GM12878 (cell line): ENCODE data around the gene SORCS2. TPM values are rescaled to one million over a fixed set of nuclear protein-coding genes. Genes with fewer than 3 reads are reported as not detected.

Source experiments
- ATAC-seq: fragments of 200-7000 bp; cut with Tn5 transposase; 3 replicates; pipeline ENCODE4 v1.9.1; 2020; ENCODE audit warnings: mild to moderate bottlenecking, moderate library complexity
- BruUV-seq: library from RNA; stranded (reverse); fragments of 400-500 nt; replicated peaks from 2 replicates; lab custom pipeline; 2021; lab: Mats Ljungman, UMichigan
- CTCF ChIA-PET: fragments of 300-600 bp; sonication (Branson Sonifier 250); formaldehyde crosslinking; extraction: SDS; loops from one replicate; lab custom pipeline; 2021; ENCODE audit warnings: inconsistent platforms; lab: Yijun Ruan, JAX
- POLR2A ChIA-PET: fragments of 350-600 bp; formaldehyde crosslinking; extraction: SDS; loops from one replicate; lab custom pipeline; 2021; ENCODE audit warnings: inconsistent platforms; lab: Charles Lee
- RAD21 ChIA-PET: fragments of 300-600 bp; sonication (Branson Sonifier 250); formaldehyde crosslinking; loops from one replicate; lab custom pipeline; 2023; ENCODE audit warnings: antibody characterized with exemption; ENCODE audit not compliant: unreplicated experiment; lab: Charles Lee
- SMC1A ChIA-PET: fragments of 300-600 bp; sonication (Branson Sonifier 250); formaldehyde crosslinking; loops from one replicate; lab custom pipeline; 2023; ENCODE audit not compliant: unreplicated experiment, uncharacterized antibody; lab: Charles Lee
- DNase-seq: peaks from one replicate; pipeline ENCODE4 v3.0.0-alpha.2; 2011; ENCODE audit warnings: low read depth, low spot score
- FAIRE-seq: peaks from 3 replicates; lab custom pipeline; 2011; peaks lifted over from hg19 to GRCh38; lab: Jason Lieb, UNC
- H2AFZ ChIP-seq: 2 replicates; pipeline ENCODE4 v1.6.0; 2011; ENCODE audit warnings: low read depth, low read length, control low read depth; ENCODE audit not compliant: control insufficient read depth
- H3K27ac ChIP-seq: 2 replicates; pipeline ENCODE4 v1.5.1; 2011; ENCODE audit warnings: control low read depth; ENCODE audit not compliant: control insufficient read depth, insufficient read depth
- H3K27me3 ChIP-seq, 2 experiments: replicated peaks in 1 of 2; 2 replicates each; pipeline versions ENCODE4 v1.6.0 to v1.6.1; 2011; ENCODE audit warnings: low read length in 1 of 2; ENCODE audit not compliant: control insufficient read depth in 2 of 2, insufficient read depth in 2 of 2
- H3K36me3 ChIP-seq, 2 experiments: 2 replicates each; pipeline ENCODE4 v1.5.1; 2011; ENCODE audit warnings: low read length in 1 of 2; ENCODE audit not compliant: control insufficient read depth in 2 of 2, insufficient read depth in 2 of 2
- H3K4me1 ChIP-seq: 2 replicates; pipeline ENCODE4 v1.6.1; 2011; ENCODE audit warnings: mild to moderate bottlenecking, low read length, moderate library complexity, mixed read lengths; ENCODE audit not compliant: control insufficient read depth, insufficient read depth
- H3K4me2 ChIP-seq: 2 replicates; pipeline ENCODE4 v1.6.0; 2011; ENCODE audit warnings: control low read depth; ENCODE audit not compliant: control insufficient read depth, insufficient read depth
- H3K4me3 ChIP-seq: fragments of 200-600 bp; sonication (generic); 2 replicates; pipeline ENCODE4 v1.5.1; 2016
- H3K79me2 ChIP-seq: 2 replicates; pipeline ENCODE4 v1.6.0; 2011; ENCODE audit warnings: low read length; ENCODE audit not compliant: control insufficient read depth, insufficient read depth
- H3K9ac ChIP-seq: 2 replicates; pipeline ENCODE4 v1.8.0; 2011; ENCODE audit warnings: low read length, control low read depth, mixed read lengths; ENCODE audit not compliant: control insufficient read depth, insufficient read depth
- H3K9me3 ChIP-seq: replicated peaks from 3 replicates; pipeline ENCODE4 v1.5.1; 2011; ENCODE audit warnings: mild to moderate bottlenecking, low read length; ENCODE audit not compliant: control insufficient read depth, insufficient read depth
- H4K20me1 ChIP-seq: 2 replicates; pipeline ENCODE4 v1.6.0; 2011; ENCODE audit not compliant: control insufficient read depth, insufficient read depth
- ASH2L ChIP-seq: fragments of 300-600, 200-600 bp; sonication (generic); IDR thresholded peaks from 2 replicates; pipeline ENCODE4 v1.6.1; 2017; ENCODE audit warnings: low read depth, mild to moderate bottlenecking, borderline replicate concordance
- ATF7 ChIP-seq: fragments of 450-650 bp; IDR thresholded peaks from 2 replicates; pipeline ENCODE4 v1.6.1; 2016; ENCODE audit warnings: low read depth, mild to moderate bottlenecking
- ESRRA ChIP-seq: IDR thresholded peaks from 2 replicates; pipeline ENCODE4 v1.6.1; 2012; ENCODE audit warnings: mild to moderate bottlenecking, low read length, improper control_type of control experiment
- HDAC6 ChIP-seq: fragments of 200-600 bp; sonication (generic); IDR thresholded peaks from one replicate; pipeline ENCODE4 v1.8.0; 2017; ENCODE audit warnings: antibody characterized with exemption; ENCODE audit not compliant: unreplicated experiment
- HDGF ChIP-seq: fragments of 450-650 bp; IDR thresholded peaks from 2 replicates; pipeline ENCODE4 v1.6.1; 2016; ENCODE audit warnings: antibody characterized with exemption
- NFYA ChIP-seq: IDR thresholded peaks from 2 replicates; pipeline ENCODE4 v1.6.1; 2011; ENCODE audit warnings: low read depth, mild to moderate bottlenecking, low read length, improper control_type of control experiment, borderline replicate concordance
- NR2C1 ChIP-seq: fragments of 450-650 bp; IDR thresholded peaks from 2 replicates; pipeline ENCODE4 v1.6.1; 2017; ENCODE audit warnings: antibody characterized with exemption, mild to moderate bottlenecking, moderate library complexity
- SMC3 ChIP-seq: IDR thresholded peaks from 2 replicates; pipeline ENCODE4 v1.6.1; 2011; ENCODE audit warnings: low read length, improper control_type of control experiment, borderline replicate concordance
- SREBF2 ChIP-seq: IDR thresholded peaks from 2 replicates; pipeline ENCODE4 v1.6.1; 2012; ENCODE audit warnings: mild to moderate bottlenecking, low read length
- SUZ12 ChIP-seq: fragments of 200-600 bp; sonication (generic); IDR thresholded peaks from one replicate; pipeline ENCODE4 v1.6.1; 2018; ENCODE audit warnings: antibody characterized with exemption, mild to moderate bottlenecking; ENCODE audit not compliant: unreplicated experiment
- TCF12 ChIP-seq: IDR thresholded peaks from 2 replicates; pipeline ENCODE4 v1.6.1; 2011; ENCODE audit warnings: low read depth, mild to moderate bottlenecking, low read length
- WGBS: methylation state at CpG from one replicate; pipeline ENCODE4 v1.1.6; 2016; ENCODE audit warnings: low lambda C conversion rate; ENCODE audit not compliant: insufficient replicate concordance, insufficient coverage; ENCODE audit errors: missing lambda C conversion rate; 5-methylcytosine and 5-hydroxymethylcytosine counted together
- in situ Hi-C: fragments of 300-500 bp; cut with MboI; formaldehyde crosslinking; loops from 9 replicates; pipeline ENCODE4 v1.14.3; 2018; ENCODE audit warnings: mixed read lengths
- intact Hi-C: fragments of 100-400 bp; cut with micrococcal nuclease; formaldehyde crosslinking; loops from one replicate; pipeline ENCODE4 v1.14.2; 2022; ENCODE audit not compliant: unreplicated experiment
- polyA plus RNA-seq, 11 experiments: library from polyadenylated mRNA; depleted of rRNA in 4 of 11; unstranded in 6 of 11; stranded (reverse) in 5 of 11; fragments of >200 nt; fragmentation: Nextera tagmentation in 4 of 11; fragmentation: Illumina TruSeq in 1 of 11; extraction: Ambion mirVana in 4 of 11; extraction: Trizol in 1 of 11; gene quantifications; 1 replicate in 1 of 11; 2 replicates in 10 of 11; pipeline versions ENCODE4 v1.2.1 to v1.2.3, GENCODE V29; 2011 to 2016; ENCODE audit warnings: inconsistent platforms in 2 of 11, missing spikeins in 2 of 11, low read depth in 1 of 11
- total RNA-seq, 4 experiments: library from RNA; depleted of rRNA in 3 of 4; stranded (reverse); fragments of >200 nt in 3 of 4; fragmentation: Illumina TruSeq in 1 of 4; extraction: Trizol in 1 of 4; gene quantifications; 2 replicates each; pipeline versions ENCODE4 v1.2.1 to v1.2.3, GENCODE V29; 2013 to 2021
- TF ChIP-seq, protein P1 (sequence below): IDR thresholded peaks from 2 replicates; pipeline ENCODE4 v1.6.1; 2012; ENCODE audit warnings: improper control_type of control experiment, low read depth, low read length; ENCODE audit not compliant: insufficient replicate concordance
- TF ChIP-seq, protein P2 (sequence below): fragments of 450-650 bp; IDR thresholded peaks from 2 replicates; pipeline ENCODE4 v1.6.1; 2017; ENCODE audit warnings: mild to moderate bottlenecking, low read depth, inconsistent platforms; ENCODE audit not compliant: poor library complexity, severe bottlenecking

Gene SORCS2
- total and polyA plus RNA-seq, 10 of the 15 experiments (the other 5 are each of a cell fraction or from before 2014, with no cell fraction given), result 0.01 to 0.15 (median 0.05) TPM; not detected in 5

DNA sequence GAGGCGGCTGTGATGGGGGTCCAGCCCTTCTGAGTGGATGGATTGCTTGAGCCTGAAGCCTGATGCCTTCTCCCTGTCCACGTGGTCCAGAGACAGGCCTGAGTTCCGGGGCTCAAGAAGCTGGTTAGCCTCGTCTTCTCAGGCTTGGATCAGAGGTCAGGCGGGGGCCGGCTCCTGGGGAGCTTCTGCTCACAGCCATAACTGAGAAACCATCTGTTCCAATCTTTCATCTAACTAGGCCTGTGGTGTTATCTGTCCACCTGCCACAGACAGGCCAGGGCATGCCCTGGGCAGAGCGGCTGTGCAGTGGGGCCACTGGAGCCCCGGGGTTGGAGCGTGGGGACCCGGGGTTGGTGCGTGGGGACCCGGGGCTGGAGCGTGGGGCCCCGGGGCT, 63.1 kb downstream of the SORCS2 start (continued):
- TF ChIP-seq, protein P1, sequence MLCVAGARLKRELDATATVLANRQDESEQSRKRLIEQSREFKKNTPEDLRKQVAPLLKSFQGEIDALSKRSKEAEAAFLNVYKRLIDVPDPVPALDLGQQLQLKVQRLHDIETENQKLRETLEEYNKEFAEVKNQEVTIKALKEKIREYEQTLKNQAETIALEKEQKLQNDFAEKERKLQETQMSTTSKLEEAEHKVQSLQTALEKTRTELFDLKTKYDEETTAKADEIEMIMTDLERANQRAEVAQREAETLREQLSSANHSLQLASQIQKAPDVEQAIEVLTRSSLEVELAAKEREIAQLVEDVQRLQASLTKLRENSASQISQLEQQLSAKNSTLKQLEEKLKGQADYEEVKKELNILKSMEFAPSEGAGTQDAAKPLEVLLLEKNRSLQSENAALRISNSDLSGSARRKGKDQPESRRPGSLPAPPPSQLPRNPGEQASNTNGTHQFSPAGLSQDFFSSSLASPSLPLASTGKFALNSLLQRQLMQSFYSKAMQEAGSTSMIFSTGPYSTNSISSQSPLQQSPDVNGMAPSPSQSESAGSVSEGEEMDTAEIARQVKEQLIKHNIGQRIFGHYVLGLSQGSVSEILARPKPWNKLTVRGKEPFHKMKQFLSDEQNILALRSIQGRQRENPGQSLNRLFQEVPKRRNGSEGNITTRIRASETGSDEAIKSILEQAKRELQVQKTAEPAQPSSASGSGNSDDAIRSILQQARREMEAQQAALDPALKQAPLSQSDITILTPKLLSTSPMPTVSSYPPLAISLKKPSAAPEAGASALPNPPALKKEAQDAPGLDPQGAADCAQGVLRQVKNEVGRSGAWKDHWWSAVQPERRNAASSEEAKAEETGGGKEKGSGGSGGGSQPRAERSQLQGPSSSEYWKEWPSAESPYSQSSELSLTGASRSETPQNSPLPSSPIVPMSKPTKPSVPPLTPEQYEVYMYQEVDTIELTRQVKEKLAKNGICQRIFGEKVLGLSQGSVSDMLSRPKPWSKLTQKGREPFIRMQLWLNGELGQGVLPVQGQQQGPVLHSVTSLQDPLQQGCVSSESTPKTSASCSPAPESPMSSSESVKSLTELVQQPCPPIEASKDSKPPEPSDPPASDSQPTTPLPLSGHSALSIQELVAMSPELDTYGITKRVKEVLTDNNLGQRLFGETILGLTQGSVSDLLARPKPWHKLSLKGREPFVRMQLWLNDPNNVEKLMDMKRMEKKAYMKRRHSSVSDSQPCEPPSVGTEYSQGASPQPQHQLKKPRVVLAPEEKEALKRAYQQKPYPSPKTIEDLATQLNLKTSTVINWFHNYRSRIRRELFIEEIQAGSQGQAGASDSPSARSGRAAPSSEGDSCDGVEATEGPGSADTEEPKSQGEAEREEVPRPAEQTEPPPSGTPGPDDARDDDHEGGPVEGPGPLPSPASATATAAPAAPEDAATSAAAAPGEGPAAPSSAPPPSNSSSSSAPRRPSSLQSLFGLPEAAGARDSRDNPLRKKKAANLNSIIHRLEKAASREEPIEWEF, result no peak
- TF ChIP-seq SMC3, result no peak
- no peak for TF ChIP-seq NR2C1
- TF ChIP-seq SUZ12, result no peak
- no peak for TF ChIP-seq TCF12

DNA sequence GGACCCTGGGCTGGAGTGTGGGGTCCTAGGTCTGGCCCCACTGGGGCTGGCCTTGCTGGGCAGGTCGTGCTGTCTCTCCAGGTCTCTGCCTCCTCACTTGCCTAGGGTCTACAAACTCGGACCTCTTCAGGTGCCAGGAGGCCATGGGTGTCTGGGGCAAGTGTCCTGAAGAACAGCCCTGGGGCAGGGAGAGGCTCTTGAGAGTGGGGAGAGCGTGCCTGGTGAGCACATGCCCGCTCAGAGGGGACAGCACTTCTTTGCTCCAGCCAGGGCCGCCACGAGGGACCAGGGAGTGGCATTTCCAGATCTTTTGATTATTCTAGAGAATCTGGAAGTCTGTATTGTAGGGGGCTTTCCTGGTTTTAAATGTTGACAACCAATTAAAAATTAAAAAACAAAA, 63.7 kb downstream of the SORCS2 start:
- POLR2A ChIA-PET, result no interaction called here
- RAD21 ChIA-PET, result no interaction called here
- DNase-seq (no peak), ATAC-seq (no peak), FAIRE-seq (no peak)
- SMC1A ChIA-PET, result no interaction called here
- Histone ChIP-seq H4K20me1 (no peaks in the 10 kb centered on the region), H3K4me1 (peaks cover 7% of the 10 kb centered on the region; the same call in 1 of the 2 replicates), H3K4me2 (no peak overlapping the region), H3K27me3 (peaks cover 0 to 1% of the 10 kb centered on the region in 2 experiments; a peak in 1 of 4 replicates), H3K36me3 (no peaks in the 10 kb centered on the region), H3K9ac (no peak overlapping the region), H3K79me2 (no peaks in the 10 kb centered on the region), H3K9me3 (peaks cover 9% of the 10 kb centered on the region; the same call in 1 of the 3 replicates), H3K27ac (no peak overlapping the region), H2AFZ (no peak overlapping the region), H3K4me3 (no peak overlapping the region)
- in situ Hi-C loops, result no loop called here
- no peak for TF ChIP-seq ATF7
- TF ChIP-seq SREBF2, result no peak
- TF ChIP-seq HDGF, result no peak
- TF ChIP-seq, protein P2, sequence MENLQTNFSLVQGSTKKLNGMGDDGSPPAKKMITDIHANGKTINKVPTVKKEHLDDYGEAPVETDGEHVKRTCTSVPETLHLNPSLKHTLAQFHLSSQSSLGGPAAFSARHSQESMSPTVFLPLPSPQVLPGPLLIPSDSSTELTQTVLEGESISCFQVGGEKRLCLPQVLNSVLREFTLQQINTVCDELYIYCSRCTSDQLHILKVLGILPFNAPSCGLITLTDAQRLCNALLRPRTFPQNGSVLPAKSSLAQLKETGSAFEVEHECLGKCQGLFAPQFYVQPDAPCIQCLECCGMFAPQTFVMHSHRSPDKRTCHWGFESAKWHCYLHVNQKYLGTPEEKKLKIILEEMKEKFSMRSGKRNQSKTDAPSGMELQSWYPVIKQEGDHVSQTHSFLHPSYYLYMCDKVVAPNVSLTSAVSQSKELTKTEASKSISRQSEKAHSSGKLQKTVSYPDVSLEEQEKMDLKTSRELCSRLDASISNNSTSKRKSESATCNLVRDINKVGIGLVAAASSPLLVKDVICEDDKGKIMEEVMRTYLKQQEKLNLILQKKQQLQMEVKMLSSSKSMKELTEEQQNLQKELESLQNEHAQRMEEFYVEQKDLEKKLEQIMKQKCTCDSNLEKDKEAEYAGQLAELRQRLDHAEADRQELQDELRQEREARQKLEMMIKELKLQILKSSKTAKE, result no peak
- no peak for TF ChIP-seq HDAC6
- no peak for TF ChIP-seq ASH2L
- no peak for TF ChIP-seq NFYA
- no peak for TF ChIP-seq ESRRA
- CTCF ChIA-PET, result interaction anchor here (1.1 kb wide), 1 partner anchor 546 kb away, joined by 3 read pairs; no protein-coding TSS in a partner anchor
- 22% methylated on average over 6 of the region's 6 CpGs for WGBS
- intact Hi-C loops, result no loop called here
- BruUV-seq, result no TSS peak
